Tongue (tissue), 3 donors: ENCODE data around the gene TANC1. TPM values are rescaled to one million over a fixed set of nuclear protein-coding genes. Genes with fewer than 3 reads are reported as not detected.

Experiments used
- DNase-seq: peaks from one replicate; pipeline ENCODE4 v3.0.0-alpha.2; 2015
- small RNA-seq: library from RNA; depleted of rRNA; stranded (forward); fragments of <200 nt; gene quantifications from one replicate; pipeline ENCODE3, GENCODE V24; 2014; ENCODE audit warnings: low replicate concordance
- total RNA-seq: library from RNA; depleted of rRNA; stranded (reverse); fragments of >200 nt; gene quantifications from one replicate; pipeline ENCODE4 v1.2.3, GENCODE V29; 2014

The TANC1 gene
- total RNA-seq, 1 donor from 2014 or later: 53.3 TPM

DNA sequence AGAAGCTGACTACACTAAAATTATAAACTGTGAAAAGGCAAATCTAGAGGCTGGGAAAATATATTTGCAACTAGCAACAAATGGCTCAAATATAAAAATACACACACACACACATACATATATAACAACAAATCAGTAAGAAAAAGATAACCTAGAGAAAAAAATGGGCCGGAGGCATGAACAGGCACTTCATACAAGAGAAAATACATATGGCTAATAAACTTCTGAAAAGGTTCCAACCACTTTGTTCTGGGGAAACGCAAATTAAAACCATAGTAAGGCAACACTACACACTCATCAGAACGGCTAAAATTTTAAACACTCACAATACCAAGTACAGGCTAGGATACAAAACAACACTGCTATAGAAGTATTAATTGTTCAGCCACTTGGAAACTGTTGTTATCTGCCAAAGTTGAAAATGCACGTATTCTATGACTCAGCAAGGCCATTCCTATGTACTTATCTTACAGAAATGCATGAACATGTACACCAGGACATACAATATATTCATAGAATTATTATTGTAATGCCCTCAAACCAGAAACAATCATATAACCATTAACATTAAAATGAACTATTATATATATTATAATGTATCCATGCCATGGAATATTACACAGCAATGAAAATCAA lies 302.4 kb downstream of the TANC1 start:
- no peak for DNase-seq

DNA sequence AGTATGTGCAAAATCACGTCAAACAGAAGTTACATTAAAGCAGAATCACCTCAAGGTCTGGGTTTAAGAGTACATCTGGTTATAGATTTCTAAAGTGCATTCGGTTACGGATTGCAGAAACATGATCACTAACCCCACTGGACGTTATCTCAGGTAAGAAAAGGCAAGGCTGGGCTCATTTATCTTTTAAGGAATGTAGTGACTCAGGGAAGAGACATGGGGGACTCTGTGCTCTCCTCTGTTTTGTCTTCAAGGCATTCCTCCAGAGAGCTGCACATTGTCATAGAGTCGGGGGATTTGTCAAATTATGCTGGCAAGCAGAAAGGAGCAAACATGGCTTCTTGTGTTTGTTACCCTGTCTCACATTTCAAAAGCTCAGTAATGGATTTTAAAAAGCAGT lies 303.7 kb downstream of the TANC1 start:
- DNase-seq: no peak

DNA sequence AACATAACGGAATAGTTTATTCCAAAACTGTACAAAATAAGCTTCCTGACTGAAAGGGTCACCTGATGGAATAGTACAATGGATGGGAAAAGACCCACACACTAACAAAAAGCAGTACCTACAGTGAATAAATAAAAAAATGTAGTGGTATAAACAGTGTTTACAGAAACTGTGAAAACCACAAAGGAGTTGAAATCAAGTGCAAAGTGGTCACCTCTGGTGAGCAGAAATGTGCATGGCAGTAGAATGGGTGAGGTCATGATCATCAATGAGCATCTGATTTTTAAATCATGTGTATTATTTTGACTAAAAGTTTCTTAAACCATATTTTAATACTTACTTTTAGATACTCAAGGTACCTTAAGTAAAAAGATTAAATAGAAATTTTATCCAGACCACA lies 306.7 kb downstream of the TANC1 start:
- DNase-seq: no peak

DNA sequence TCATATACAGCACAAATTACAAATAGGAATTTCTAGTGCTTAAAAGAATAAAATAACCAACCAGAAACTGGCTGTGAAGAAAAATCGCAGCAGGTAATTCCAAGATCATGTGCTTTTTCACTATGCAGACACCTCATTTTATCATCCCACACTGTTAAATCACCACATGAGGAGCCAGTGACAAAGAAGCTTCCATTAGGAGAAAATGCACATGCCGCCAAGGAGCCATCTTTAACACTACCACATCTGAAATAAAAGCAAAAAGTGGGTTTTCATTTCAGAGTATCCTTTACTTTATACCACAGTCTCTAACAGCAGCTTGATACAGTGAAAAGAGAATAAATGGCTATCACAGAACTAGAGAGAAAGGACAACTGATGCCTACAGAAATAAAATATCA lies 311.3 kb downstream of the TANC1 start:
- no peak for DNase-seq

DNA sequence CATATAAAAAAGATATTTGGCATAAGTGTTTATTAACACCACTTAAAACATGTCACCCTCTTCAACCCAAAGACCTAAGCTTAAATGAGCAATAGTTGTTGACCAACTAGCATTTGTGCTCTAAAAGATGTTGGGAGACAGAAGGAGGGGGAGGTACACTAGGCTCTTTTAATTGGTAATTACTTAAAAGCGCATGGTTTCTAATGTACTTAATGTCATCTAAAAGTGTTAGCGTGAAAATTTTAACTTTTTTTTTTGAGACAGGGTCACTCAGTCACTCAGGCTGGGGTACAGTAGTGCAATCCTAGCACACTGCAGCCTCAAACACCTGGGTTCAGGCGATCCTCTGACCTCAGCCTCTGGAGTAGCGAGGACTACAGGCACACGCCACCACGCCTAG lies 312.6 kb downstream of the TANC1 start:
- no peak for DNase-seq

Small RNA genes lying within 50 kb of the gene (small RNA-seq; reads per million reads assigned to genes)
- gene MIR6888 (0.08 reads per million), gene RNU2-21P (not detected), gene RNU6-580P (not detected)

Other genes with a start within 250 kb of the TANC1 start
- gene DAPL1, start 173.3 kb upstream of the TANC1 start, total RNA-seq: 3.5 TPM